SIG-M5 treated with dmso at 0.1 percent for 504 hours (cell line): Measurements from ENCODE around the gene CCDC187.
A peak's percentile ranks its signal among the peaks of the same experiment; 100 is the strongest.
"Not testable (repeated sequence)": the region's sequence is repeated elsewhere in the genome, so short reads cannot be mapped to it uniquely, and the experiment has no call there.

ENCODE experiments used
- DNase-seq: peaks from one replicate; lab custom pipeline; 2025; ENCODE audit not compliant: unreplicated experiment; lab: John Stamatoyannopoulos, UW

CCDC187 gene

DNA sequence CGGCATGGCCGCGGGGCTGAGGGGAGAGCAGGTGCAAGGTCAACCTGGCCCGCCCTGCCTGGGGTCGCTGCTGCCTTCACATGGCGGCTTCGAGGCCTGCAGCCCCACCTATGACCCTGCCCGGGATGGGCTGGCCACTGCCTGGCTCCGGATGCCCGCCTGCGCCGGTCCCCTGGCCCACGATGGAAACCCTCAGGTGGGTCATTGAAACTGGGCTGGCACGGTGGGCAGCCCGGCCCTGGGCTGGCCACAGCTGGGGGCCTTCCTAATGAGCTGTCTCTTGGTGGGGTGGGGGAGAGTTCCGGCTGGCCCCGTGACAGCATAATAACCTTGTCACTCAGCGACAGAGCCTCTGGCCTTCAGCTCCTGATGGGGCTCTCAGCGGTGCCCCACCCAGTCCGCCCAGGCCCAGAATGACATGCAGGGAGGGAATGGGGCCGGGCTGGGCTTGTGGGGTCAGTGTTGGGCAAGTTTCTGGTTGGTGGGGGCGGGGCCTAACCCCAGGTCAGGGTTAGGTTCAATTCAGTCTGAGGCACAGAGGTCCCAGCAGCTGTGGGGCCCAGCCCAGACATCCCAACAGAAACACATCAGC lies at the start of gene CCDC187:
Gene CCDC187, minus strand, starts transcription at position 270 of the 592 bp plus-strand sequence. Its CDS starts 264 bp downstream, at position 6.
- DNase-seq: no peak

DNA sequence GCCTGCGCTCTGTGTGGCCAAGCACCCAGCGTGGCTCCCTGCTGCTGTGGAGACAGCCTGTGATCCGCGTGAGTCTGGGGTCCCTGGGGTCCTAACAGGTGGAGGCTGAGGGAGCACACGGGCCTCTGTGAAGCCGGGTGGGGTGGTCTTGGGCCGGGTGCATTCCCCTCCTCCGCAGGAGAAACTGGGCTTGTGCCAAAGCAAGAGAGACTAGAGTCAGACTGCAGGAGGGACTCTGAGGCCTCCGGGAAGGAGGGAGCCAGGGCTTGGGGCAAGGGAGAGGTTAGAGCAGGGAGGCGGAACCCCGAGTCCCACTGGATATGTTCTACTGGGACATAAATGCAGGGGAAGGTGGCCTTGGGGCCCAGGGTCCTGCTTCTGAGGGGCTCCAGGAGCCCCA lies 49.2 kb upstream of the CCDC187 start:
- DNase-seq: no peak

DNA sequence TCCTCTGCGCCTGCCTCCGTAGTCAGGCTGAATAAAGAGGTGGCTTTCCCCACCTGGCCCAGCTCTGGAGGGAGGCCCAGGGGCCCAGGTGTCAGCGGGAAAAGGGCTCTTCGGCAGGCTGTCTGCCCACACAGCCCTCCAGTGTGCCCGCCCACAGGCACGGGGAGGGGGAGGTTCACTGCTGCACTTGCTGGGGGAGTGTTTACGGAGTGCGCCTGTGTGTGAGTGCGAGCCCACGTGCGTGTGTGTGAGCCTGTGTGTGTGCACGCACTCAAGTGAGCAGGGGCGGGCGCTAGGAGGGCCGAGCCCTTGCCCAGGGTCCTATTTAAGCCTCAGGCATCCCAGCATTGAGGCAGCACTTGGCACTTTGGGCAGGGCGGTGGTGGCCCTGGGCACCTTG lies 48.8 kb upstream of the CCDC187 start:
- DNase-seq: no peak

DNA sequence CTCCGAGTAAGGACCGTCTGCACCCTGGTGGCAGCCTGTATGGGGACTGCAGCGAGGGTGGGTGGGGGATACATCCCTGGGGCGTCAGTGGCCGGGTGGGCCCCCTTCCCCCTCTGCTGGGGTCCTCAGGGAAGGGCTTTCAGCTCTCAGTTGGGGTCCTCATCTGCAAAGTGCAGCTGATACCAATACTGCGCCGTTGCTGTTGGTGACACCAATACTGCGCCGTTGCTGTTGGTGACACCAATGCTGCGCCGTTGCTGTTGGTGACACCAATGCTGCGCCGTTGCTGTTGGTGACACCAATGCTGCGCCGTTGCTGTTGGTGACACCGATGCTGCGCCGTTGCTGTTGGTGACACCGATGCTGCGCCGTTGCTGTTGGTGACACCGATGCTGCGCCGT lies 48.0 kb upstream of the CCDC187 start:
- not testable (repeated sequence) for DNase-seq

DNA sequence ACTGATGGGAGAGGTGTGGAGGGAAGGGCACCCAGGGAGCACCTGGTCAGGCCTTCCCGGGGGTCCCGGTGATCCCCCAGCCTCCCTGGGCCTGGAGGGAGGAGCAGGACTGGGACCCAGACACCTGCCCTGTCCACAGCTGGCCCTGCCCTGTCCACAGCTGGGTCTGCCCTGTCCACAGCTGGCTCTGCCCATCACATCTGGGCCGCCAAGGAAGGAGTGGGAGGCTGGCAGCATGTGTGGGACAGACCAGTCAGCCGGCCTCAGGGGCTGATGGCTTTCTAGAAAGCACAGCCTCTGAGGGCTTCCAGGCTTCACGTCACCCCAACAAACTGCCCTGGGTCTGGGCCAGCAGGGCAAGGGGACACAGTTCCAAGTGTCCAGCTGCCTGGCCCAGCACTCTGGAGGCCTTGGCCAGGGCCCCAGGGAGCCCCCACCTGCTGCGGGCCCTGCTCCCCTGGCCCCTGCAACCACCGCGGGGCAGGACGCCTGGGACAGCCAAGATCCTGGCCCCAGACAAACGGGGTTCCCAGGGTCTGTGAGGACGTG lies 47.4 kb upstream of the CCDC187 start:
- no peak for DNase-seq

DNA sequence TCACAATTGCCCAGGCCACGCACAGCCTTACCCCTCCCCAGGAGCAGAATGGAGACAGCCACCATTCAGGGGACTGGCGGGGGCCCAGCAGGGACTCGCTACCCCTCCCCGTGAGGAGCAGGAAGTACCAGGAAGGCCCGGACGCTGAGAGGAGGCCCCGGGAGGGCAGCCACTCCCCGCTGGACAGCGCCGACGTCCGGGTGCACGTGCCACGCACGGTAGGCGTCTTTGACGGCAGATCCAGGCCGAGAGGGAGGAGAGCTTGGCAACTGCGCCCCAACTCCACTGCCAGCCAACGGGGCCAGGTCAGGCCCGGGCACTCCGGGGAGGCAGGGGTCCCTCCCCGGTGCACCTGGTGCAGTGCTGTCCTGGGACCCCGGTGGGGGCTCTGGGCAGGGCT lies 45.7 kb upstream of the CCDC187 start:
- no peak for DNase-seq

DNA sequence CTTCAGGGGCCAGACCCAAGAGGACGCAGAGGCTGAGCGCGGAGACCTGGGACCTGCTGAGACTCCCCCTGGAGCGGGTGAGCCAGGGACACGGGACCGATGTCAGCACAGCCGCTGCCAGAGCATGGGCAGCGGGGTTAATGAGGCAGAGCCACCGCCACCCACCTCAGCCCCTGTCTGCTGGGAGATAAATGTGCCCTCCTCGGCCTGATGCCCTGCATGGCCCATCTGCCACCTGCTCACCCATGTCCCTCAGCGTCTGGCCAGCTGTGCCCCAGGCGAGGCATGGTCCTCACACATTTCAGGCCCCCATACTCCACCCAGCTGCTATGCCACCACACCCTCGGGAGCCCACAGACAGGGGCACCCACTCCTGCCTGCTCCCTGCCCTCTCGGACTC lies 44.8 kb upstream of the CCDC187 start:
- no peak for DNase-seq

DNA sequence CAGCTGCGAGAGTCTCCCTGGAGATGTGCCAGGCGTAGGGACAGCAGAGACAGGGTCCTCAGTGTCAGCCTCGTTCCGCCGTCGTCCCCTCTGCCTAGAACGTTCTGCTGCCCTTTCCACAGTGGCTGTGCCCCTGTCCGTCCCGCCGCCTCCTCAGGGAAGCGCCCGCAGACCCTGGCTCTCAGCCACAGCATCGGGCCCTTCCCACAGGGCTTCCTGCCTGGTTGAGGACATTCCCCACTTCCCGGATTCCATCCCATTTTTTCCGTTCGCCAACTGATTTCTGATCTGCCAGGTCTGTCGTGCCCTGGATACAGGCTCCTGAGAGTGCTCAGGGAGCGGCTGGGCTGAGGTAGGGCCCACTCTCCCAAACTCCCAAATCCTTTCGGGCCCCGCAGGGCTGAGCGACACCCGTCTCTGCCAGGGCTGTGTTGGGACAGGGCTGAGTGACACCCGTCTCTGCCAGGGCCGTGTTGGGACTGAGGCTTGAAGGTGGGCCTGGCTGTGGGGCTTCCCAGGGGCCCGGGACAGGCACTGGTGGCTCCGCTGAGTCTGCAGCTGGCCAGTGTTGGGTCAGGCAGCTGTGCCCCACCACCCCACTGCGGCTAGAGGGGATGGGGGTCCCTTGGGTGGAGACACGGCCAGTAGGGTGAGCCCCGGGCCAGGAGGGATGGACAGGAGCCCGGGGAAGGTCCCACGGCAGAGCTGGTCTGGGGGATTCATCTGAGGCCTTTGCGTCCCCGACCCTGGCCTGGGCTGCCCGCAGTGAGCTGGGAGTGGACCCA lies 43.8 kb upstream of the CCDC187 start:
- no peak for DNase-seq

DNA sequence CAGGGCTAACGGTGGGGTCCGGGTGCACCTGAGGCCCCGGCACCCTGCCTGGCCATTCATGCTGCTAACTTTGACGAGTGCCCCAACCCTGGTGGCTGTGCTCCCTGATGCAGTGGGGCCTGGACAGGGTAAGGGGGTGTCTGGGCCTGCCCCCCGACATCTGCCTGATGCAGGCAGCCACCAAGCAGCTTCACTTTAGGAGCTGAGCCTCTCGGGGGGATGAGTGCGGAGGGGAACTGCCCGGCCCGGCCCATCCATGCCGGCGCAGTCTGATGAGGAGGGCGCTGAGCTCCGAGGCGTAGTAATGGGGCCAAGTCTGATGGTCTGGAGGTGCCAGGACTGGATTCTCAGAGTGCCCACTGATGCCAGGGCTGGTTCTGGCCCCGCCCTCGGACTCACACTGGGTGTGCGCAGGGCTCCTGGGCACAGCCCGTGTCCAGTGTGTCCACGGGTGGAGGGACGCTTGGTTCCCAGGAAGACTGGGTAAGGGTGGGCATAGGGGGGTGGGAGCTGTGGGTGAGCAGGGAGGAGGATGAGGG lies 43.1 kb upstream of the CCDC187 start:
- no peak for DNase-seq

DNA sequence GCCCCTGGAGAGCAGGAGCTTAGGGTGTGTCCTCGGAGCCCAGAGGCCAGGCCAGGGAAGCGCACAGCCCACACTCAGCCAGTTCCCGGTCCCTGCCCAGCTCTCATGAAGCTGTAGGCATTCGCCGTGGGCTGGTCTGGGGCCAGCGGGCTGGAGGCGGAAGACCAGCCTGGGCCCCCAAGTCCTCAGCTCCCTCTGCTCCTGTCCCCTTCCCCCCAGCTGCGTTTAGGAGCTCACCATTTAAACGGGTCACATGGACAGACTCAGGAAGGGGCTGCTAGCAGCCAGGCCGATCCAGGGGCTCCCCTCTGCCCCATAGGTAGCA lies 42.2 kb upstream of the CCDC187 start:
- DNase-seq: no peak

DNA sequence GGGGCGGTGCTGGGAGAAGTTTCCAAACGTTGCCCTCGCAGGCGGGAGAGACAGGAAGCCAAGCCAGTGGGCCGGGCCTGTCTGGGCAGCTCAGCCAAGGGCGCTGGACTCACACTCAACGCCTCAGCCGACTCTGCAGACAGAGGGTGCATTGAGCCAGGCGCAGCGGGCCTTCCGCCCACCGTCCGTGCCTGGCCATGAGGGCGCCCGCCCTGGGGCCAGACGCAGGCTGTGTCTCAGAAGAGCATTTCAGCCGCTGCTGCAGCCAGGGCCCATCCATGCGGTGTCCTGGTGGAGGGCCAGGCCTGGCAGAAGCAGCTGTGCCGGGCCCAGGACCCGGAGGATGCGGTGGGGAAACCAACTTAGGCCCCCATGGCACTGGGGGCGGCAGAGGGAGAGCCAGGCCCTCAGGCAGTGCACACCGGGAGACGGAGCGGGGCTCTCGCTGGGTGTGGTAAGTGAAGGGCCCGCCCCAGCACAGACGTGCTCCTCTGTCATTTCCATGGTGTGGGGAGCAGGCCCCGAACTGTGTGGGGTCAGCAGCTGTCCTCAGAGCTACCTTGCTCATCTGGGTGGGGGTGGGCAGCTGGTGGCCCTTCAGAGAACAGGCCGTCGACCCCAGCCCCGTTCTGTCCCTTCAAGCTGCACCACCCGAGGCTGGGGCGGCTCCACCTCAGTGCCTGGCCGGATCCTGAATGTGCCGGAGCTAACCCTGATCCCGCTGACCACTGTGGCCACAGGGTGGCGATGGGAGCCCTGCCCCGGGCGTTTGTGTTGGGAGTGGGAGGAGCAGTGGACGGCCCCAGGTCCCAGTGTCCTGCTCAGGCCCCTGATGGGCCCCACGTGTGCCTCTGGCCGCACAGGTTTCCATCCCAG lies 41.6 kb upstream of the CCDC187 start:
- DNase-seq: no peak

DNA sequence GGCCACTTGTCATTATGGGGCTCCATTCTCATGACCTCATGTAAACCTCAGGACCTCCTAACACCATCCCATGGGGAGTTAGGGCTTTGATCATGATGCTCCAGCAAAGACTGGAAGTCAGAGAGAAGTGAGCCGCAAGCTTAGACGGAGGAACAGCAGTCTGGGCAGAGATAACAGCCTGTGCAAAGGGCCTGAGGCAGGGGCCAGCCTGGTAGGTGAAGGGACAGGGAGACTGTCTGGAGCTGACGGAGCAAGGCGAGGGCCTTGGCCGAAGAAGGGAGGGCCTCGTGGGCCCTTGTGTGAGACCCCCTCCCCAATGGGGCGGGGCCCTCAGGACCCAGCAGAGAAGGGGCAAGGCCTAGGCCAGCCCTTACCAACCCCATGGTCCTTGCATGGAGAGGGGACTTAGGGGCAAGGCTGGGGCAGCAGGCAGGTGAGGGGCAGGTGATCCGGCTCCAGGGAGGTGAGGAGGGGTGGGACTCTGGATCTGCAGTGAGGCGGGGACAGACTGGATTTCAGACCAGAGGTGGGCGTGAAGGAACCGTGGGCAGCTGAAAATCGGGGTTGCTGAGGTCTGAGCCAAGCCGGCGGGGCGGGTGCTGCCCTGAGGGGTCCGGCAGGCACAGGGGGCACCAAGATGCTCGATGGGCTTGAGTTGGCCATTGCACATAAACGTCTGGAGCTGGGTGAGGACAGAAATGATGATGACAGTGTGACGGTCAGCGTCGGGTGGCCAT lies 40.8 kb upstream of the CCDC187 start:
- no peak for DNase-seq

DNA sequence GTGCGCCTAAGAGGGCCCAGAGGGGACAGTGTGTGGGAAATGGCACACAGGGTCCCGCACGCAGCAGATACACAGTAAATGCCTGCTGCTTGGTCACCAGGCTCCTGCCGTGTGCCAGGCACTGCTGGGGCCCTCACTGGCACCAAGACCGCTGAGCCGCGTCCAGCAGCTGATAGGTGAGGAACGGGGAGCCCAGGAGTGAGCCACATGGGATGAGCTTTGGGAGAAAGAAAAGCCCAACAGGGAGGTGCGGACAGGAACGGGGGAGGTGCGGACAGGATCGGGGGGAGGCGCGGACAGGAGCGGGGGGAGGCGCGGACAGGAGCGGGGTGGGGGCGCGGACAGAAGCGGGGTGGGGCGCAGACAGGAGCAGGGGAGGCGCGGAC lies 40.0 kb upstream of the CCDC187 start:
- no peak for DNase-seq

DNA sequence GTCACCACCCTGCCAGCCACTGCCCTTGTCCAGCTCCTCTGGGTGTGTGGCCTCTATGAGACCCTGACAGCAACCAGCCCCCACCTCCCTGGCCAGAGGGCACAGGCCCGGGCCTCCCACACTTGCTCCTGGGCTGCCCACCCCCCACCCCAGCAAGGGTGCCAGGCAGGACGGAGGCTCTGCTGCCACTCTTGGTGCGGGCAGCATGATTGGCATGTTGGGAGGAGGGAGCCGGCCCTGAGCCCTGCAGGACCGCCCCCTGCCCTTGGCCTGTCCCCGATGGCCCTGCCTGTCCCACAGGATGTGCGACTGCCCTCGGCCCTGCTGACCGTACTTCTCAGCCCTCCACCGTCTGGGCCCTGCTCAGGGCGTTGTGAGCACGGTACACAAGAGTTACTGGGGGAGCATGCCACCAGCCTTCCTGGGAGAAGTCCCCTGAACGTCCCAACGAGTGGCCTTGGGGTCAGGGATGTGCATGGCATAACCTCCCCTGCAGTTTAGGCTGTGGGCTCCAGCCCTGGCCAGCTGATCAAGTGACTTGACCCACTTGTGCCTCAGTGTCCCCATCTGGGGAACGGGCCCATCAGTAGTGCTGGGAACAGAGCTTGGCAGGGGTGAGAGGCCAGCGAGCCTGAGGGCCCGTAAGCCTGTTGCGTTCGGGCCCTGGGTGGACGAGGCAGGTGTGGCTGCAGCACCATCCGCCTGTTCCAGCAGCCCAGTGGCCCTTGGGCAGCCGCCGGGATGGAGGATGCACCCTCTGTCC lies 39.4 kb upstream of the CCDC187 start:
- no peak for DNase-seq

DNA sequence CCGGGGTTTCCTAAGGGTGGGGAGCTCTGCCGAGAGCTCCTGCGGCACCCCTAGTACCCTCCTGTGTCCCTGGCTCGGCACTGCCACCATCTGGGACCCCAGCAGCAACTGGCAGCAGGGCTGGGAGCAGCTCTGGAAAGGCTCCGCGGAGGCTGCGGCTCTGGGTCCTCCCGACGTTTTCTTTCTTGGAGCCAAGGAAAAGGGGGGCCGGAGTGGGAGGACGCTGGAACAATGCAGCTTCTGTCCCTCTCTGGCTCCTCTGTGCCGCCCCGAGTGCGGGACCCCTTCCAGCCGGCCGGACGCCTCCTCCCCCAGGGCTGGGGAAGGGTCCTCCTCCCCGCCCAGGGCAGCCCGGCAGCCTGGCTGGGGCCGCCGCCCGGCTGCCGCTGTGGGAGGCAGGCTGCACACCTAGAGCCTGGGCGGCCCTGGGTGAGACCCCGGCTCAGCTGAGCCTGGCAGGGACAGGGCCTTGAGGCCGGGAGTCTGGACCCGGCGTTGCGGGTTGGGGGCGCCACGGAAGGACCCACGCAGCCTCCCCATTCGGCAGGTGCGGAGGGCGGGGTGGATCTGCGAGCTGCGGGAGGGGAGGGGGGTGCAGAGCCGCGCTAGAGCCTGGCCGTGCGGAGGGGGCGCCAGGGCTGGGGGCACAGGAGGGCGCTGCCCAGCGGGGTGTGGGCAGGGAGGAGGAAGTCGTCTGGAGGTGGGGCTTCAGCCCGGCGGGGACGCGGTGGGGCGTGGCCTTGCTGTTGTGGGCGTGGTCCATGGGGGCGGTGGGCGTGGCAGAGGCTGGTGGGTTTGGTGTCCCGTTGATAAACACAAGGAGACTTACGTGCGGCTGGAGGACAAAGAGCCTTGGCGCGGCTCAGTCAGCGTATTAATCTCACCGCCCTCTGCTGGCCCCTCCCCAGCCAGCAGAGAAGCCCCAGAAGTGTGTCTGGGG lies 38.6 kb upstream of the CCDC187 start:
- DNase-seq: peak; percentile 55

DNA sequence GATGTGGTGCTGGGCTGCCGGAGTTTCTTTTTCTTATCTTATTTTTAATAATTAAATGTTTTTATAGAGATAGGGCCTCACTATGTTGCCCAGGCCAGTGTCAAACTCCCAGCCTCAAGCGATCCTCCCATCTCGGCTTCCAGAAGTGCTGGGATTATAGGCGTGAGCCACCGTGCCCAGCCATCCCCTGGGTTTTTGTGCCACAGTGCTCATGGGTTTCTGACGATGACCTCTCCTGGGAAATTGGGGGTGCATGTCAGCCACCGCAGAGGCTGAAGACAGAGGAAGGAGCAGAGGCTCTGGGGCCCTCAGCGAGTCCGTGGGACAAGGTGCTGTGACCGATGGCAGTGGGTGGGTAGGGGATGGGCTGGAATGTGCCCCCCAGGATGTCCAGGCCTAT lies 37.9 kb upstream of the CCDC187 start:
- no peak for DNase-seq

DNA sequence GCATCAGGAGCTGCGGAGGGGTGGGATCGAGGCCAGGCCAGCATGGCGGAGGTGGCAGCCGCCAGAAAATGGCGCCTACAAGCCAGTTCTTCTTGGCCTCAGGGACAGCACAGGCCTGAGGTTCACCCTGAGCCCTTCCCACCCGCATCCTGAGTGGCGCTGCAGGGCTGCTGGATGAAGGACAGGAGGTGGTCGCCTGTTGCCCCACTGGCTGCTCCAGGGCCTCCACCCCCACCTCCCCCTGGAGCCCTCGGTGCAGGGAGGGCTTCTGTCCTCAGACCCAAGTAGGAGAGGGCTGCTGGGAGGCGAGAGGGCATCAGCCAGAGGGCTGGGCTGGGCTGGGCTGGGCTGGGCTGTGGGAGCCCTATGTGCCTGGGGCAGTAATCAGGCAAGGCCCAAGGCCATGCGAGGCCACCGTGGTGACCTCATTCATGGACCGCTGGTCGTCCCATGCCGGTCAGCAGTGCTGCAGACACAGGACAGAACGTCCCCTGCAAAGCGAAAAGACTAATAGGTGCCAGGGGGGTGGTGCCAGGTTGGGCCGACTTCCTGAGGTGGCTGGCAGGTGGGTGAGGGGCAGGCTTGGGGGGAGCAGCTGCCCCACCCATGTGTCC lies 37.3 kb upstream of the CCDC187 start:
- no peak for DNase-seq

DNA sequence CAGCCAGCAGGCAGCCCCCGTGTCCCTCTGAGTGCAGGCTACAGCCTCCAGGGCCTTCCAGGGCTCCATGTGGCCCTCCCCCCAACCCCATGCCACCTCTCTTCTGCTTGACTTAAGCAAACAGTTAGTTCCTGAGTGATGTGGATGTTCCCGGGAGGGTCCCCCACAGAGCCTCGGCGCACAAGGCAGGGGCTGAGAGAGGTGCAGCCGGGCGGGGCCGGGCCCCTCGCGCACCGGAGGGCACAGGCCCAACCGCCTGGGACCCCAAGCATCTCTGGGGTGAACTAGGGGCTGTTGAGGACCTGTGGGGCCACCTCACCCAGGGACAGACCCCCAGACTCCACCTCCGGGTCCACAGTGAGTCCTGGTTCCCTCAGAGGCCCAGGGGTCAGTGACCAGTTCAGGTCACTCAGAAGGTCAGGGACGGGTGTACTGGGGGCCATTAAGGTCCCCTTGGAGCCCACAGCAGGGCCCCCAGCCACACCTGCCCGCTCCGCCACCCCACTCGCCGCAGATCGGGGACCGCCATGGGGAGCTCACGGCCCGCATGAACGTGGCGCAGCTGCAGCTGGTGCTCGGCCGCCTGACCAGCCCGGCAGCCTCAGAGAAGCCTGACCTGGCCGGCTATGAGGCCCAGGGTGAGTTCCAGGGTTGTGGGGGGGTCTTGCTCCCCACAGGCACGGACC lies 36.6 kb upstream of the CCDC187 start:
- no peak for DNase-seq
